Measurements from ENCODE around the gene STIM2. TPM values are rescaled to one million over a fixed set of nuclear protein-coding genes. Genes with fewer than 3 reads are reported as not detected.

Gene STIM2
- total RNA-seq, 1 donor from 2014 or later: 25.8 TPM

- Mint-ChIP-seq H3K9me3 (peaks cover 3% of the 10 kb centered on the region), H3K36me3 (no peaks in the 10 kb centered on the region), H3K4me1 (no peaks in the 10 kb centered on the region), H3K27ac (no peak overlapping the region), H3K4me3 (no peak overlapping the region), H3K27me3 (ENCODE audit: insufficient read depth, low read depth) (no peaks in the 10 kb centered on the region)
- no peaks in the 10 kb centered on the region for H3F3A ChIP-seq (ENCODE audit: low read depth)
- no peak overlapping the region for H3K27ac ChIP-seq
- H3K4me1 ChIP-seq: no peaks in the 10 kb centered on the region
- no peaks in the 10 kb centered on the region for H3K9me3 ChIP-seq (ENCODE audit: low read depth)
- no peaks in the 10 kb centered on the region for H4K20me1 ChIP-seq (ENCODE audit: low read depth)
- no peak for TF ChIP-seq EZH2 (IDR thresholded peaks at IDR 0.05)
- TF ChIP-seq EZH2phosphoT487 (IDR thresholded peaks at IDR 0.05): no peak
- TF ChIP-seq, protein P1, sequence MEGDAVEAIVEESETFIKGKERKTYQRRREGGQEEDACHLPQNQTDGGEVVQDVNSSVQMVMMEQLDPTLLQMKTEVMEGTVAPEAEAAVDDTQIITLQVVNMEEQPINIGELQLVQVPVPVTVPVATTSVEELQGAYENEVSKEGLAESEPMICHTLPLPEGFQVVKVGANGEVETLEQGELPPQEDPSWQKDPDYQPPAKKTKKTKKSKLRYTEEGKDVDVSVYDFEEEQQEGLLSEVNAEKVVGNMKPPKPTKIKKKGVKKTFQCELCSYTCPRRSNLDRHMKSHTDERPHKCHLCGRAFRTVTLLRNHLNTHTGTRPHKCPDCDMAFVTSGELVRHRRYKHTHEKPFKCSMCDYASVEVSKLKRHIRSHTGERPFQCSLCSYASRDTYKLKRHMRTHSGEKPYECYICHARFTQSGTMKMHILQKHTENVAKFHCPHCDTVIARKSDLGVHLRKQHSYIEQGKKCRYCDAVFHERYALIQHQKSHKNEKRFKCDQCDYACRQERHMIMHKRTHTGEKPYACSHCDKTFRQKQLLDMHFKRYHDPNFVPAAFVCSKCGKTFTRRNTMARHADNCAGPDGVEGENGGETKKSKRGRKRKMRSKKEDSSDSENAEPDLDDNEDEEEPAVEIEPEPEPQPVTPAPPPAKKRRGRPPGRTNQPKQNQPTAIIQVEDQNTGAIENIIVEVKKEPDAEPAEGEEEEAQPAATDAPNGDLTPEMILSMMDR (IDR thresholded peaks at IDR 0.05): no peak
- no peak overlapping the region for H3K4me3 ChIP-seq
- no peaks in the 10 kb centered on the region for H3K27me3 ChIP-seq
- no peak overlapping the region for H3K4me2 ChIP-seq
- no peak overlapping the region for H3K9ac ChIP-seq
- DNase-seq (ENCODE audit: low spot score): no peak
- H3K79me2 ChIP-seq (ENCODE audit: low read depth): no peaks in the 10 kb centered on the region
- no peak overlapping the region for H2AFZ ChIP-seq (replicated peaks)
- H3K36me3 ChIP-seq: no peaks in the 10 kb centered on the region
Measured at GRCh38 chr4:27058819-27059406, 198.3 kb downstream of the STIM2 start.

DNA sequence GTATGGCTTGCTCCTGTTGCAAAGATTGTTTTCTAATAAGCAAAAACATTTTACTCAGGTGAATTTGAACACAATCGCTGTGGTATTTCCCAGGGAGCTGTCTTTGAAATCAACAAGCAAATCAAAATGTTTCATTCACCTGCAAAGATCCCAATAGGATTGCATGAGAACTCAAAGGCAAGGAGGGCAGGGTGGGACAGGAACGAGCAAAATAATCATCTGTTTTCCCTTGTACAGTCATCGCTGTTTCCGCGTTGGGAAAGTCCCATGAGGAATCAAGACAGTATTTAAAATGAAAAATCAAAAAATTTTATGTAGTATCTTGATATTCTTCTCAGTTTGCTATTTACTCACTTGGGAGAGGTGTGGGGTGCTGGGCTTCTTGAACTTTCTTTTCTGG is 198.8 kb downstream of the STIM2 start:
- DNase-seq (ENCODE audit: low spot score): no peak
- Mint-ChIP-seq H3K27me3 (ENCODE audit: insufficient read depth, low read depth) (no peaks in the 10 kb centered on the region), H3K36me3 (no peaks in the 10 kb centered on the region), H3K27ac (no peak overlapping the region), H3K4me1 (no peaks in the 10 kb centered on the region), H3K9me3 (peaks cover 3% of the 10 kb centered on the region), H3K4me3 (no peak overlapping the region)
- Histone ChIP-seq H3K27ac (no peak overlapping the region), H4K20me1 (ENCODE audit: low read depth) (no peaks in the 10 kb centered on the region), H3K9ac (no peak overlapping the region), H3K4me1 (no peaks in the 10 kb centered on the region), H3F3A (ENCODE audit: low read depth) (no peaks in the 10 kb centered on the region), H3K79me2 (ENCODE audit: low read depth) (no peaks in the 10 kb centered on the region), H3K4me2 (no peak overlapping the region), H3K9me3 (ENCODE audit: low read depth) (no peaks in the 10 kb centered on the region), H2AFZ (replicated peaks) (no peak overlapping the region), H3K4me3 (no peak overlapping the region), H3K27me3 (no peaks in the 10 kb centered on the region), H3K36me3 (no peaks in the 10 kb centered on the region)
- TF ChIP-seq, protein P1 (IDR thresholded peaks at IDR 0.05): no peak
- TF ChIP-seq EZH2 (IDR thresholded peaks at IDR 0.05): no peak
- TF ChIP-seq EZH2phosphoT487 (IDR thresholded peaks at IDR 0.05): no peak

GRCh38 chr4:27062256-27062655 is 201.6 kb downstream of the STIM2 start:
- no peak overlapping the region for H3K4me3 ChIP-seq
- H3K36me3 ChIP-seq: no peaks in the 10 kb centered on the region
- no peaks in the 10 kb centered on the region for H3K27me3 ChIP-seq
- Mint-ChIP-seq H3K4me1 (no peaks in the 10 kb centered on the region), H3K27ac (no peak overlapping the region), H3K36me3 (no peaks in the 10 kb centered on the region), H3K27me3 (ENCODE audit: insufficient read depth, low read depth) (peaks cover 3% of the 10 kb centered on the region), H3K9me3 (peaks cover 3% of the 10 kb centered on the region), H3K4me3 (no peak overlapping the region)
- H3F3A ChIP-seq (ENCODE audit: low read depth): no peaks in the 10 kb centered on the region
- no peak overlapping the region for H3K4me2 ChIP-seq
- H4K20me1 ChIP-seq (ENCODE audit: low read depth): no peaks in the 10 kb centered on the region
- H3K79me2 ChIP-seq (ENCODE audit: low read depth): no peaks in the 10 kb centered on the region
- no peaks in the 10 kb centered on the region for H3K4me1 ChIP-seq
- TF ChIP-seq EZH2 (IDR thresholded peaks at IDR 0.05) (no peak), EZH2phosphoT487 (IDR thresholded peaks at IDR 0.05) (no peak)
- TF ChIP-seq, protein P1 (IDR thresholded peaks at IDR 0.05): no peak
- no peak overlapping the region for H3K27ac ChIP-seq
- no peak overlapping the region for H3K9ac ChIP-seq
- H2AFZ ChIP-seq (replicated peaks): no peak overlapping the region
- no peaks in the 10 kb centered on the region for H3K9me3 ChIP-seq (ENCODE audit: low read depth)
- DNase-seq (ENCODE audit: low spot score): no peak

All from neural progenitor cell (in vitro differentiated cells).